Measurements from ENCODE around the gene SCUBE2. TPM values are rescaled to one million over a fixed set of nuclear protein-coding genes. Genes with fewer than 3 reads are reported as not detected.

Gene SCUBE2
- total RNA-seq, 4 donors from 2014 or later, result 0.78 to 13.1 (median 5.0) TPM

DNA sequence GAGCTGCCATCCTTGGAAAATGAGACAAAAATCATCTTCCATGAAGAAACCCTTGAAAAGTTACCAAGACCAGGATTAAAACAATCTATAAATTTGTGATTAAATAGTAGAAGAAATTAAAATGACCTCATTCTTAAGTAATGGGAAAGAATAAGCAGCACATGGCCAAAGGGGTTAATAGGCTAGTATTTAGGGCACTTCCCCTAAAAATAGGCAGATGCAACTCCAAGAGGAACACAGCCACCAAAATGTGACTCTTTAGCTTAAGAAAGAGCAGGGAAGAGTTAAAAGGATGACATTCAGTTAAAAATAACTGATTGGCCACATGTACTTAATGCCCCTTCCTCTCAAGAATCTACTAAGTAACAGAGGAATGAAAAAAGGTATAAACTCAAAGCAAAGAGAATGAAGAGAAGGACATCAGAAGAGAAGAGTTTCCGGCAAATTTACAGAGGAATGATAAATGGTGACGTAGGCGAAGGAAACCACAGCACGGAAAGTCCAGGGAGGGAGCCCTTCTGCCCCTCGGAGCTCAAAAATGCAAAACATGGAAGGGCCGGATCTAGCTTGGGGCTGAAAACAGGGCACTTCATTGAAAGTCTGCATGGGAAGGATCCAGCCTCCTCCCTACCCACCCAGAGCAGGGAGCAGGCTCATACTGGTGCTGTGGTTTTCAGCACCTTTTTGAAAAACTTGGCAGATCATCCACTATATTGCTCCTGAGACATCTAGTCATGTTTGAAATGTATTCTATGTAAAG lies 17.8 kb downstream of the SCUBE2 start:
- no peaks in the 10 kb centered on the region for H3K27me3 ChIP-seq
- H3K9me3 ChIP-seq, result no peaks in the 10 kb centered on the region
- H3K36me3 ChIP-seq, result peaks cover 0 to 5% of the 10 kb centered on the region in 2 donors
- peaks cover 0 to 22% (median 0%) of the 10 kb centered on the region in 3 donors for H3K4me1 ChIP-seq
- H3K27ac ChIP-seq, result no peak overlapping the region
- H3K4me3 ChIP-seq, result no peak overlapping the region
- 71 to 88% methylated on average over 3 to 6 of the region's 6 CpGs for WGBS, 2 donors (ENCODE audit: low coverage in 1 of 2)
- TF ChIP-seq POLR2A (IDR thresholded peaks at IDR 0.05), result no peak
- TF ChIP-seq, protein P1, sequence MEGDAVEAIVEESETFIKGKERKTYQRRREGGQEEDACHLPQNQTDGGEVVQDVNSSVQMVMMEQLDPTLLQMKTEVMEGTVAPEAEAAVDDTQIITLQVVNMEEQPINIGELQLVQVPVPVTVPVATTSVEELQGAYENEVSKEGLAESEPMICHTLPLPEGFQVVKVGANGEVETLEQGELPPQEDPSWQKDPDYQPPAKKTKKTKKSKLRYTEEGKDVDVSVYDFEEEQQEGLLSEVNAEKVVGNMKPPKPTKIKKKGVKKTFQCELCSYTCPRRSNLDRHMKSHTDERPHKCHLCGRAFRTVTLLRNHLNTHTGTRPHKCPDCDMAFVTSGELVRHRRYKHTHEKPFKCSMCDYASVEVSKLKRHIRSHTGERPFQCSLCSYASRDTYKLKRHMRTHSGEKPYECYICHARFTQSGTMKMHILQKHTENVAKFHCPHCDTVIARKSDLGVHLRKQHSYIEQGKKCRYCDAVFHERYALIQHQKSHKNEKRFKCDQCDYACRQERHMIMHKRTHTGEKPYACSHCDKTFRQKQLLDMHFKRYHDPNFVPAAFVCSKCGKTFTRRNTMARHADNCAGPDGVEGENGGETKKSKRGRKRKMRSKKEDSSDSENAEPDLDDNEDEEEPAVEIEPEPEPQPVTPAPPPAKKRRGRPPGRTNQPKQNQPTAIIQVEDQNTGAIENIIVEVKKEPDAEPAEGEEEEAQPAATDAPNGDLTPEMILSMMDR (IDR thresholded peaks at IDR 0.05), result no peak
- no peak for TF ChIP-seq EP300 (IDR thresholded peaks at IDR 0.05)
- TF ChIP-seq POLR2AphosphoS5 (IDR thresholded peaks at IDR 0.05), result no peak
- ATAC-seq, result no peak

DNA sequence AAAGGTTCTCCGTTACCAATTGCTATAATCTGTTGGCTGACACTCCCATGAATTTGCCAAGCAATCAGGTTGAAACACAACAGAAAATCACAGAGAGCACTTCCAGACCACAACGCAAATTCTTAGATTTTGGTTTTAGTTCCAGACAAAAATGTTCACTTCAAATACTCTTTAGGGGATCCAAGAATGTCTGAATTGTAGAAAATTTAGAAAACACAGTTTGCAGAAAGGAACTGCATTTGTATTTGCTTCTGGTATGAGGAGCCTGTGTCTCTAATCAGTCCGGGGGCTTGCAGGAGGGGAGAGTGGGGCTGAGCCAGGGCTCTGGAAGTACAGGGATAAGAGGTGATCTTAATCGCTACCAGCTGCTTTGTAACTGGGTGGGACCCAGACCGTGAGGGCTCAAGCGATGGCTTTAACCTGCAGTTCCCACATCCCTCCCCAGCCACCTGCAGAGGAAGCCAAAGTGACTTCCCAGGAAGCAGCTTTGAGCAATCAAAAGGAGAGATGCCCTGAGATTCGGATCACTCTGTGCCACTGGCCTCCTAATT lies 18.7 kb downstream of the SCUBE2 start:
- H3K4me3 ChIP-seq, result no peak overlapping the region
- TF ChIP-seq EP300 (IDR thresholded peaks at IDR 0.05), result no peak
- TF ChIP-seq, protein P1 (IDR thresholded peaks at IDR 0.05), result no peak
- no peak for TF ChIP-seq POLR2A (IDR thresholded peaks at IDR 0.05)
- TF ChIP-seq POLR2AphosphoS5 (IDR thresholded peaks at IDR 0.05), result no peak
- no peak overlapping the region for H3K27ac ChIP-seq
- H3K4me1 ChIP-seq, result peaks cover 0 to 20% (median 0%) of the 10 kb centered on the region in 3 donors
- H3K9me3 ChIP-seq, result no peaks in the 10 kb centered on the region
- no peak for ATAC-seq
- no peaks in the 10 kb centered on the region for H3K27me3 ChIP-seq
- WGBS, 2 donors (ENCODE audit: low coverage in 1 of 2), result 40 to 94% methylated on average over 4 of the region's 7 CpGs
- H3K36me3 ChIP-seq, result peaks cover 0 to 5% of the 10 kb centered on the region in 2 donors

DNA sequence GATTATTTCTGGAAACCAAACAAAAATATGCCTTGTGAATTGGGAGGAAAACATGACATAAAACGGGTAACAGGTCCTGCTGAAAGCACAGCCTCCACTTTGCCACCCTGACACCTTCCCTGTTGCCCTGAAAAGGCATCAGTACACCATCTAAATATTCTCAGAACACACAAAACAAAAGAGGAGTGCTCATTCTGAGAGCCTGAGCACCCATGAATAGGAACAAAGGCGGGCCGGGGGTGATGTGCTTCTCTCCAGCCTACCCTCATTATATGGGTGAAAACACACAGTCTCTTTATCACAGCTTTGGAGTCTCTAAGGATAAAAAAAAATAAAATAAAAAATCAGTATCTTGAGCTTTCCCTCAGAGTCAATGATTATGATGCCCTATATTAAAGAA lies 19.7 kb downstream of the SCUBE2 start:
- Histone ChIP-seq H3K27me3 (no peaks in the 10 kb centered on the region), H3K27ac (no peak overlapping the region), H3K36me3 (peaks cover 0 to 5% of the 10 kb centered on the region in 2 donors), H3K4me1 (peaks cover 0 to 10% (median 0%) of the 10 kb centered on the region in 3 donors), H3K4me3 (no peak overlapping the region), H3K9me3 (no peaks in the 10 kb centered on the region)
- no peak for ATAC-seq
- WGBS, 2 donors (ENCODE audit: low coverage in 1 of 2), result 84 to 100% methylated on average over 3 of the region's 3 CpGs
- TF ChIP-seq, protein P1 (IDR thresholded peaks at IDR 0.05), result no peak
- TF ChIP-seq EP300 (IDR thresholded peaks at IDR 0.05) (no peak), POLR2AphosphoS5 (IDR thresholded peaks at IDR 0.05) (no peak), POLR2A (IDR thresholded peaks at IDR 0.05) (no peak)

DNA sequence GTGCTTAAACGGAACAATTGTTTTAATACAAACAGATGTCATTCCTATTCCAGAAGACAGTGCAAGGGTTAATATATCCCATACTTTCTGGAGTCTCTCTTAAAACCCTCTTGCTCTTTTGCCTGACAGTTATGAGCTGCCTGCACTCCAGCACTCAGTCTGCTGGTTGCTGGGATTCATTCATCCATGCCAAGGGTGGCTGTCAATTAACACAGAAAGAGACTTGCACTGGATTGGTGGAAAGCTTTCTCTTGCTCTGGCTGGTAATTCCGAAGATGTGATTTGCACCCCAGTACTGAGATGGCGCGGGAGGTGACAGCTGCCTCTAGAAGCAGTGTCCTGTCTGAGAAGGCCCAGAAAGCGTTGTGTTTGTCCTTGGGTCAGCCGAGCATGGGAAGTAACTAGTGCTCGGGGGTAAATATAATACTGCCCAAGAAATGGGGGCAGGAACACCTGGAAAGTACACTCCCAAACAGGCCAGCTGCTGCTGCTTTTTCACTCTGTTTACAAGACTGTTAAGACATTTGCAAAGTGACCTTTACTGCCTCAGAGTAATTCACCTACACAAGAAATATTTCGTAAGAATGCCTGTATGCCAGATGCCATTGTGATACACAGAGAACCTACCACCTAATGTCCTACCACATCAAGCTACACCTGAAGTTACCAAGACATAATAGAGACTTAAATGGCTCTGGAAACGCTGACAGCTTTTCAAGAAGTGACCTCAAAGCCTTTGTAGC lies 20.5 kb downstream of the SCUBE2 start:
- no peak for ATAC-seq
- TF ChIP-seq POLR2A (IDR thresholded peaks at IDR 0.05) (no peak), EP300 (IDR thresholded peaks at IDR 0.05) (no peak), POLR2AphosphoS5 (IDR thresholded peaks at IDR 0.05) (no peak)
- TF ChIP-seq, protein P1 (IDR thresholded peaks at IDR 0.05), result no peak
- no peak overlapping the region for H3K27ac ChIP-seq
- peaks cover 0 to 9% (median 0%) of the 10 kb centered on the region in 3 donors for H3K4me1 ChIP-seq
- no peaks in the 10 kb centered on the region for H3K27me3 ChIP-seq
- 83 to 87% methylated on average over 2 to 7 of the region's 9 CpGs for WGBS, 2 donors (ENCODE audit: low coverage in 1 of 2)
- no peak overlapping the region for H3K4me3 ChIP-seq
- peaks cover 0 to 5% of the 10 kb centered on the region in 2 donors for H3K36me3 ChIP-seq
- no peaks in the 10 kb centered on the region for H3K9me3 ChIP-seq
